Peyer's patch (tissue), 4 donors: ENCODE measurements around the gene C3orf70. TPM values are rescaled to one million over a fixed set of nuclear protein-coding genes. Genes with fewer than 3 reads are reported as not detected.

Source experiments
- DNase-seq, 3 donors: peaks; one replicate each; pipeline ENCODE4 v3.0.0-alpha.2; 2017 to 2019
- H3K27ac ChIP-seq, 4 donors: fragments of 200-600 bp; sonication (generic); one replicate each; pipeline ENCODE4 v1.5.1; 2016 to 2019
- H3K27me3 ChIP-seq, 2 donors: fragments of 200-600 bp; sonication (generic); one replicate each; pipeline ENCODE4 v1.5.1; 2019
- H3K36me3 ChIP-seq, 3 donors: fragments of 200-600 bp; sonication (generic); one replicate each; pipeline ENCODE4 v1.5.1; 2016 to 2019
- H3K4me1 ChIP-seq, 4 donors: fragments of 200-600 bp; sonication (generic); one replicate each; pipeline ENCODE4 v1.5.1; 2016 to 2019
- H3K4me3 ChIP-seq, 4 donors: fragments of 200-600 bp; sonication (generic); 1 replicate in 3 of 4; 2 replicates in 1 of 4; pipeline ENCODE4 v1.5.1; 2016 to 2019; ENCODE audit warnings: mild to moderate bottlenecking in 1 of 4
- H3K9me3 ChIP-seq, 4 donors: fragments of 200-600 bp; sonication (generic); one replicate each; pipeline ENCODE4 v1.5.1; 2016 to 2019; ENCODE audit warnings: mild to moderate bottlenecking in 1 of 4
- POLR2A ChIP-seq, 2 donors: fragments of 450-650 bp; IDR thresholded peaks; one replicate each; pipeline ENCODE4 v1.5.1; 2017; ENCODE audit warnings: antibody characterized with exemption in 2 of 2, mild to moderate bottlenecking in 2 of 2, moderate library complexity in 2 of 2
- total RNA-seq, 4 donors: library from RNA; depleted of rRNA; stranded (reverse); fragments of >200 nt; gene quantifications; one replicate each; pipeline ENCODE4 v1.1.0, GENCODE V29; 2016
- TF ChIP-seq, protein P1 (sequence below), 6 experiments: fragments of 450-650 bp in 4 of 6; fragments of 200-600 bp in 2 of 6; sonication (generic) in 1 of 6; IDR thresholded peaks; one replicate each; pipeline ENCODE4 v1.5.1; 2017 to 2019; ENCODE audit warnings: antibody characterized with exemption in 6 of 6, mild to moderate bottlenecking in 3 of 6, moderate library complexity in 1 of 6

Gene C3orf70
- total RNA-seq, 4 donors from 2014 or later, result 4.1 to 6.5 (median 5.5) TPM

DNA sequence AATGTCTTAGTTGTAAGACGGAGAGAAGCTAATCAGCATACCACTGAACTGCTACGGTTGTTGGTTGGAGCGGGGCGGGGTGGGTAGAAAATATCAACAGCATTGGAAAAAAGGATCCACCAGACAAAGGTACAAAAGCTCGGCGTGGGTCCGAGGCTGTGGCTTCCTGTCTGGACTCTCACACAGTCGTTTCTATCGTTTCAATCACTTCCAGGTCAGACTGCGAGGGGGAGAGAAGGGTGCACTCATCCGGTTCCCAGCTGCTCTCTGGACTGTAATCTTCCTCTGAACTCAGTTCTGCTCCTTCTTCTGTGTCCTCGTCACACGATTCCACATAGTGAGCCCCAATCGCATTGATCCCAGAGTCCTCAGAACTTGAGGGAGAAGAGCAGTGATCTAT, 70.0 kb downstream of the C3orf70 start:
- DNase-seq, result no peak
- TF ChIP-seq, protein P1, sequence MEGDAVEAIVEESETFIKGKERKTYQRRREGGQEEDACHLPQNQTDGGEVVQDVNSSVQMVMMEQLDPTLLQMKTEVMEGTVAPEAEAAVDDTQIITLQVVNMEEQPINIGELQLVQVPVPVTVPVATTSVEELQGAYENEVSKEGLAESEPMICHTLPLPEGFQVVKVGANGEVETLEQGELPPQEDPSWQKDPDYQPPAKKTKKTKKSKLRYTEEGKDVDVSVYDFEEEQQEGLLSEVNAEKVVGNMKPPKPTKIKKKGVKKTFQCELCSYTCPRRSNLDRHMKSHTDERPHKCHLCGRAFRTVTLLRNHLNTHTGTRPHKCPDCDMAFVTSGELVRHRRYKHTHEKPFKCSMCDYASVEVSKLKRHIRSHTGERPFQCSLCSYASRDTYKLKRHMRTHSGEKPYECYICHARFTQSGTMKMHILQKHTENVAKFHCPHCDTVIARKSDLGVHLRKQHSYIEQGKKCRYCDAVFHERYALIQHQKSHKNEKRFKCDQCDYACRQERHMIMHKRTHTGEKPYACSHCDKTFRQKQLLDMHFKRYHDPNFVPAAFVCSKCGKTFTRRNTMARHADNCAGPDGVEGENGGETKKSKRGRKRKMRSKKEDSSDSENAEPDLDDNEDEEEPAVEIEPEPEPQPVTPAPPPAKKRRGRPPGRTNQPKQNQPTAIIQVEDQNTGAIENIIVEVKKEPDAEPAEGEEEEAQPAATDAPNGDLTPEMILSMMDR (IDR thresholded peaks at IDR 0.05), result no peak
- no peak for TF ChIP-seq POLR2A (IDR thresholded peaks at IDR 0.05)
- Histone ChIP-seq H3K4me3 (no peak overlapping the region), H3K36me3 (peaks cover 0 to 9% (median 0%) of the 10 kb centered on the region in 3 donors), H3K4me1 (peaks cover 0 to 8% (median 0%) of the 10 kb centered on the region in 4 donors), H3K27ac (no peak overlapping the region), H3K9me3 (no peaks in the 10 kb centered on the region), H3K27me3 (no peaks in the 10 kb centered on the region)

DNA sequence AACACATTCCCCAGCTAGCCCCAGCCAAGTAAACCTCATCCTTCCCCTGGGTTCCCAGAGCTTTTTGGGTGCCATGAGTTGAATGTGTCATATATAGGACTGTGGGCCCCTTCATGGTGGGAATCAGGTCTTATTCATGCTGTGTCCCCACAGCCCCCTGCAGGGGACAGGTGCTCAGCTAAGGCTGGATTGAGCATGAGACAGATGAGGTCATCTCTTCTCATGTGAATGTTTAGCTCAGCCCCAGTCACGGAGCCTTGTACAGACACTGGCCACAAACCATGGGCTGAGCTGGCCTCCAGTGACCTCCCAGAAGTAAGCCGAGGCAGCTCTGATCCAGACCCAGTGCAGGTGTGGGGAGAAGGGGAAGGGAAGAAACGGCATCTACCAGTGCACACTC, 70.7 kb downstream of the C3orf70 start:
- no peak overlapping the region for H3K27ac ChIP-seq
- DNase-seq, result no peak
- peaks cover 0 to 9% (median 0%) of the 10 kb centered on the region in 3 donors for H3K36me3 ChIP-seq
- no peak overlapping the region for H3K4me3 ChIP-seq
- no peaks in the 10 kb centered on the region for H3K27me3 ChIP-seq
- peaks cover 0 to 8% (median 0%) of the 10 kb centered on the region in 4 donors for H3K4me1 ChIP-seq
- no peak for TF ChIP-seq POLR2A (IDR thresholded peaks at IDR 0.05)
- TF ChIP-seq, protein P1 (IDR thresholded peaks at IDR 0.05), result no peak
- H3K9me3 ChIP-seq, result no peaks in the 10 kb centered on the region

DNA sequence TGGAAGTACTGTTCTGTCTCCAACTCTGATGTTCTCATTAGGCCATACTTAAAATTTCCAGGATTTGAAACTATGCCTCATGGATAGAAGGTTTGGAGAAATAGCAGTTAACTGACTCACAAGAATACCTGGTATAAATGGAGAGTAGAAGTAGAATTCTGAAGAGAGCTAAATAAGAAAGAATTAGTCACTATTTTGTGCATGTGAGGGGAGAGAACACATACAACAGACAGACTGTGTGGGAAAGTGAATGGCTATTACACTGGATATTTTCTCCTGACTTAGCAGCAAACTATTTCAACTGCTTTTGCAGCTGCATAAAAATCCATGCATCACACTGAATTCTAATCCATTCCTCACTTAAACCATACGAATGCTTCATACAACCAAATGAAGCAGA, 71.3 kb downstream of the C3orf70 start:
- TF ChIP-seq, protein P1 (IDR thresholded peaks at IDR 0.05), result no peak
- no peak for TF ChIP-seq POLR2A (IDR thresholded peaks at IDR 0.05)
- Histone ChIP-seq H3K27ac (no peak overlapping the region), H3K4me3 (no peak overlapping the region), H3K36me3 (peaks cover 0 to 9% (median 0%) of the 10 kb centered on the region in 3 donors), H3K9me3 (no peaks in the 10 kb centered on the region), H3K4me1 (peaks cover 0 to 8% (median 0%) of the 10 kb centered on the region in 4 donors), H3K27me3 (no peaks in the 10 kb centered on the region)
- DNase-seq, result no peak

DNA sequence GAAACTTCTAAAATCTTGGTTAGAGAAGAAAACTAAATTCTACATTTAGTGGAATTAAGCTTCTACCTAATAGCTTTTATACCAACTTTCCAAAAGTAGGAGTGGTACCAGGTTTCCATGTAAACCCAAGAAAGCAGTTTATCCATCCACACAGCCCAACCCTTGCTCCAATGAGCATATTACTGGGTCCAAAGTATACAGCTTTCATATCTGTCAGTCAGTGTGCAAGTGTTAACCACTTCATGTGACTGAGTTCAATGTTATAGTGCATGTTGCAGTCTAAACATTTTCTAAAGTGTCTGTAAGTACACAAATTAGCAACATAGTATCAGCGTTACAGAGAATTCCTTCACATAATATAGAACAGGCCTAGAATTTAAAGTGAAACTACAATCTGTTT, 73.2 kb downstream of the C3orf70 start:
- Histone ChIP-seq H3K27ac (no peak overlapping the region), H3K4me3 (no peak overlapping the region), H3K9me3 (no peaks in the 10 kb centered on the region), H3K36me3 (peaks cover 0 to 9% (median 0%) of the 10 kb centered on the region in 3 donors), H3K27me3 (no peaks in the 10 kb centered on the region), H3K4me1 (peaks cover 0 to 8% (median 0%) of the 10 kb centered on the region in 4 donors)
- DNase-seq, result no peak
- TF ChIP-seq, protein P1 (IDR thresholded peaks at IDR 0.05), result no peak
- TF ChIP-seq POLR2A (IDR thresholded peaks at IDR 0.05), result no peak

DNA sequence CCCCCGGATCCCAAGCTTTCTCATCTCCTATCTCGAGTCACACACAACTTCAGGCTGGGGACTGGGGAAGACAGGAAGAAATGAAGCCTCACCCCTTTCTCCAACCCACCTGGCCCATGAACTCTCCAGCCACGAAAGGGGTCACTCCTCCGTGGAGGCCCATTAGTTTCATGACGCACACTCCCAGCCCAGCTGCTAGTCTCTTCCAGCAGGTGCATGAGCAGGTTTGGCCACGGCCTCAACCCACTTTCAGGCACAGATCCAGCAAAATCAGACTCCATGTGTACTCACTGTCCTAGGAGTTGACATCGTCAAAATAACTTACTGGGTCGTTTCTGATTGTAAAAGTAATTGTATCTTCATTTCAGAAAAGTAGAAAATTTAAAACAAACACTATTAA, 76.6 kb downstream of the C3orf70 start:
- no peaks in the 10 kb centered on the region for H3K27me3 ChIP-seq
- no peak for DNase-seq
- H3K4me1 ChIP-seq, result peaks cover 0 to 8% (median 0%) of the 10 kb centered on the region in 4 donors
- no peaks in the 10 kb centered on the region for H3K36me3 ChIP-seq
- no peaks in the 10 kb centered on the region for H3K9me3 ChIP-seq
- TF ChIP-seq POLR2A (IDR thresholded peaks at IDR 0.05), result no peak
- TF ChIP-seq, protein P1 (IDR thresholded peaks at IDR 0.05), result no peak
- H3K4me3 ChIP-seq, result no peak overlapping the region
- no peak overlapping the region for H3K27ac ChIP-seq

DNA sequence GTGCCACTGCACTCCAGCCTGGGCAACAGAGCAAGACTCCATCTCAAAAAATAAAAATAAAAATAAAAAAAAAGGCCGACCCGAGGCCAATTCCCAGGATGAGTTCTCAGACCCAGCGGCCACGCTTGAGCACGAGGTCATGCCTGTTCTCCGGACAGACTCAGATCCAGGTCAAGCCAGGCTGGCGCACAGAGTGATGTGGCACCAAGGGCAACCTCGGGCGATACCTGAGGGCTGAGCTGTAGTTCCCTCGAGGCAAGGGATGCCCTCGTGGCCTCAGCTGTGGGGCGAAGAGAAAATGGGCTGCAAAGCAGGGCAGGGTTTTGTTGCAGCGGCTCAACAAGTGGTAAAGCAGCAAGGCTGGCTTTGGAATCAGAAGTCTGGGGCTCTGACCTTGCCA, 77.3 kb downstream of the C3orf70 start:
- H3K27me3 ChIP-seq, result no peaks in the 10 kb centered on the region
- TF ChIP-seq, protein P1 (IDR thresholded peaks at IDR 0.05), result no peak
- no peak for TF ChIP-seq POLR2A (IDR thresholded peaks at IDR 0.05)
- no peaks in the 10 kb centered on the region for H3K9me3 ChIP-seq
- DNase-seq, result no peak
- H3K4me1 ChIP-seq, result peaks cover 0 to 9% (median 0%) of the 10 kb centered on the region in 4 donors
- no peaks in the 10 kb centered on the region for H3K36me3 ChIP-seq
- no peak overlapping the region for H3K27ac ChIP-seq
- H3K4me3 ChIP-seq, result no peak overlapping the region
